Activated T-cell treated with anti-CD3 and anti-CD28 coated beads for 4 hours (primary cell): ENCODE measurements around the gene HSPBAP1.
"Not testable (repeated sequence)": the region's sequence is repeated elsewhere in the genome, so short reads cannot be mapped to it uniquely, and the experiment has no call there.

ENCODE experiments used
- DNase-seq: peaks from one replicate; pipeline ENCODE4 v3.0.0-alpha.2; 2020

HSPBAP1 gene

GRCh38 chr3:122782804-122783203 is 10.8 kb downstream of the HSPBAP1 start:
- DNase-seq: no peak

GRCh38 chr3:122777563-122777962 is 16.1 kb downstream of the HSPBAP1 start:
- DNase-seq: no peak

DNA sequence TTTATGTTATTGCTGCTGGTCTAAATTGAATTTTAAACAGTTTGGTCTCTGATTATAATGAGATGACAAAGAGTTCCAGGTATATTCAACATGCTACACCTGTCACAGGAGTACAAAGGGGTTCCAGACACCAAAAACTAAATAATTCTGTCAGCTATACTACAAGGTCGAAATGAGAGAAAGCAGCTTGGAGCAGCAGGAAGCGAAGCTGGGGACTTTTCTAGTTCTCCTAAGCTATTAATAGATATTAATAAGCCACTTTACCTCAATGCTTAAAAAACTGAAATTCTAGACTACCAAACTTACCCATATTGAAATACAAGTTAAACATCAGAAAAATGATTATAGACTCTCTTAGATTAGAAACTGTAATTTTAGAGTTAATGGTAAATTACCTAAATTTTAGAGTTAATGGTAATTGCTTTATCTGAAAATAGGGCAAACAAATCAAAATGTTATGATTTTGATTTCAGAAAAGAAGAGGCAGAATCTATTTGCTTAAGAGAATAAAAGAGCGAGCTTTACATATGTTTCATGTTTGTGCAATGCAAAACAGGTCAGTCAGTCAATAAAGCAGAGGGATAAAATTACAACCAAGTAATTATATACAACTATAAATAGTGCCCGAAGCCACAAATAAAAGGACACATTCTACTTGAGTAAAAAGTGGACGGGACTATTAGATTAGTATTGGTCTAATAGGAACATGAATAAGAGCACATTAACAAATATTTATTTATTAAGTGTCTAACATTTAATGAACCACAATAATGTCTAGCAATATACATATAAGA is 16.8 kb downstream of the HSPBAP1 start:
- no peak for DNase-seq

- no peak for DNase-seq
Observed at GRCh38 chr3:122774564-122774963, 19.1 kb downstream of the HSPBAP1 start.

DNA sequence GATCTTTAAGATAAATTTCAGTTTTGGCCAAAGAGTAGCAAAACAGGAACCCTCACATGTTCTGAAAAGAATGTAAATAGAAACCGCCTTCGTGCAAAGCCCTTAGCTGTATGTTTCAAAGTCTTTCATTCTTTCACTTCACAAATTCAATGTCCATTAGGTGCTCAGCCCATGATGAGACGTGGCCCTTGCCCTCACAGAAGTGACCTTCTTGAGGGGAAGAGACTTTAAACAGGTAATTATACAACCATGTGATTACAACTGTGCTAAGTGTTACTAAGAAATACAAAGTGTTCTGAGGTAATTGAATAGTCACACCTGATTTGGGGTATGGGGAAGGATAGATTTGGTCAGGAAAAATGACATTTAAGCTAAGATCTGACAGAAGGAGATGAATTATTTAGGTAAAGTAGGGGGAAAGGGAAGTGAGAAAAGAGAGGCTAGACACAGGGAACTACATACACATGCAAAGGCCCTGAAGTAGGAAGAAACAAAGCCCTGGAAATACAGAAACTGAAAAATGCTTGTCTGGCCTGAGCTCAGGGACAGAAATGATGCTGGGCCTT is 19.6 kb downstream of the HSPBAP1 start:
- DNase-seq: no peak

GRCh38 chr3:122772827-122773226 is 20.8 kb downstream of the HSPBAP1 start:
- no peak for DNase-seq

- DNase-seq: no peak
Observed at GRCh38 chr3:122770521-122771202, 23.0 kb downstream of the HSPBAP1 start.

- DNase-seq: no peak
Observed at GRCh38 chr3:122767540-122768372, 25.9 kb downstream of the HSPBAP1 start.

DNA sequence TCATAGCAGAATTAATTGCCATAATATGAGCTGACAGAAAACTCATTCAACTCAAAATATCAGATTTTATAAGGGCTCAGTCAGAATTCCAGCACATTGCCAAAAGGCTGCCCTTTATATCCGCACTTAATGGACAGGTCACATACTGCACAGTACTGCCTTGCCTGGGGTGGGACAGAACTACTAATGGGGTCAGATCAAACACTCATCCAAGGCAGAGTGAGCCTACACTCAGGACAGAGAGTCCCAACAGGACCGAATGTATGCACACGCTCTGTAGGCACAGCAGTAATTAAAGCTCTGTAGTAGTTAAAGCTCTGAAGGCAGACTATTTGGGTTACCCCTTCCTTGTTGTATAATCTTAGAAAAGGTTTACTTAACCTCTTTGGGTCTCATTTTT is 27.2 kb downstream of the HSPBAP1 start:
- no peak for DNase-seq

GRCh38 chr3:122760453-122761271 is 33.0 kb downstream of the HSPBAP1 start:
- DNase-seq: no peak

DNA sequence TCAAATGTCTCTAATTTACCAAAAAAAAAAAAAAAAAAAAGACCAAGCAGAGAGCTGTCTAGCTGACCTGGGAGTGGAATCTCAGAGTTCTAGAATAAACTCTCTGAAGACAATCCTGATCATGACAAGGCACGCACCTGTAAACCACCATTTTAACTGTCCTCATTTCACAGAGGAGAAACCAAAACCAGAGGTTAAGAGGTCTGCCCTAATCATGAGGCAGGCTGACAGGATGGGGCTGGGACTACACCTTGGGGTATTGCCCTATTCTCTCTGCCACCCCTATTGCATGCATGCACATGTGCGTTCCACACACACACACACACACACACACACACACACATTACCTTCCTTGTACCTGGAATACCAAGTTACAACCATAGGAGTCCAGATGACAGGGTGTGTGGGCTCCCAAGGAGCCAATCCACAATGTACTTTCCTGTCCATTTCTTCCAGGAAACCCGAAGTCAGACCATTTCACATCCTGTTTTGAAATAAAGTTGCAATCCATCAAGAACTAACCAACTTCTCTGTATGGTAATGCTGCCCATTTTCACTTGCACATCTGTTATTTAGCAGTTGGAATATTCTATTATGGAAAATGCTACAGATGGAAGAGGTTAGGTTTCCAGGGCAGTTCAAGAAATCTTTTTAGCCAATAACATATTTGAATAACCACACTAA is 34.6 kb downstream of the HSPBAP1 start:
- DNase-seq: no peak

DNA sequence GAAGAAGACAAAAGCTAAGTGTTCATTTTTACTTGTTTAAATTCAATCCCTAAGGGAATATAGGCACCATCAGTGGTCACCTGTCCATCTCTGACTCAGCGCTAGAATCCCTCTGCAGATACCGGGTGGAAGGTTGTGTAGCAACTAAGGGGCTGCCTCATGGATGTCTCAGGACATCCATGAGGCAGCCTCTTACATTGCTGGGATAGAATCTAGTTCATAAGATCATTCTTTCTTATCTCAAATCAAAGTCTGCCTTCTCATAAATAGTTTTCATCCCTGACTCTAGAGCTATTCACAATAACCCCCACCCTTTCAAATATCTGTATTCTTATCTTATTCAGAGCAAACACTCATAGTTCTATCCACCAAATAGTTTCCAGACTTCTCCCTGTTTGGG is 38.1 kb downstream of the HSPBAP1 start:
- no peak for DNase-seq

- DNase-seq: no peak
Observed at GRCh38 chr3:122754929-122755328, 38.7 kb downstream of the HSPBAP1 start.

GRCh38 chr3:122748347-122748746 is 45.3 kb downstream of the HSPBAP1 start:
- DNase-seq: no peak

DNA sequence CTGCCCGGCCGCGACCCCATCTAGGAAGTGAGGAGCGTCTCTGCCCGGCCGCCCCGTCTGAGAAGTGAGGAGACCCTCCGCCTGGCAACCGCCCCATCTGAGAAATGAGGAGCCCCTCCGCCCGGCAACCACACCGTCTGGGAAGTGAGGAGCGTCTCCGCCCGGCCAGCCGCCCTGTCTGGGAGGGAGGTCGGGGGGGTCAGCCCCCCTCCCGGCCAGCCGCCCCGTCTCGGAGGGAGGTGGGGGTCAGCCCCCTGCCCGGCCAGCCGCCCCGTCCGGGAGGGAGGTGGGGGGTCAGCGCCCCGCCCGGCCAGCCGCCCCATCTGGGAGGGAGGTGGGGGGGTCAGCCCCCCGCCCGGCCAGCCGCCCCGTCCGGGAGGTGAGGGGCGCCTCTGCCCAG is 46.3 kb downstream of the HSPBAP1 start:
- DNase-seq: not testable (repeated sequence)

GRCh38 chr3:122745369-122746021 is 48.1 kb downstream of the HSPBAP1 start:
- no peak for DNase-seq

DNA sequence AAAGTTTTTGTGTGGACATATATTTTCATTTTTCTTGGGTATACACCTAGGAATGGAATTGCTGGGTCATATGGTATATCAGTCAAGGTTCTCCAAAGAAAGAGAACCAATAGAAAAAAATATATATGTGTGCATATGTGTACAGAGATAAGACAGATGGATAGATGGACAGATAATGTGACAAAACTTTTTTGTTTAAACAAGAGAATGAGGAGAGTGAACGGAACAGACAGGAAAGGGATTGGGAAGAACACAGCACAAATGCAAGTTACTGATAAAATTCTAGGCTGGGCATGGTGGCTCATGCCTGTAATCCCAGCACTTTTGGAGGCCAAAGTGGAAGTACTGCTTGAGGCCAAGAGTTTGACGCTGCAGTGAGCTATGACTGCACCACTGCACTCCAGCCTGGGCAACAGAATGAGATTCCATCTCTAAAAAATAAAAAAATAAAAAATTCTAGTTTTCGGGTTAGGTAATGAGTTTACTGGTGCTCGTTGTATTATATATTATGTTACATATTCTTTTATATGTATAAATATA is 50.0 kb downstream of the HSPBAP1 start:
- DNase-seq: no peak

- DNase-seq: no peak
Observed at GRCh38 chr3:122742234-122742633, 51.4 kb downstream of the HSPBAP1 start.

- DNase-seq: no peak
Observed at GRCh38 chr3:122739172-122739571, 54.5 kb downstream of the HSPBAP1 start.

DNA sequence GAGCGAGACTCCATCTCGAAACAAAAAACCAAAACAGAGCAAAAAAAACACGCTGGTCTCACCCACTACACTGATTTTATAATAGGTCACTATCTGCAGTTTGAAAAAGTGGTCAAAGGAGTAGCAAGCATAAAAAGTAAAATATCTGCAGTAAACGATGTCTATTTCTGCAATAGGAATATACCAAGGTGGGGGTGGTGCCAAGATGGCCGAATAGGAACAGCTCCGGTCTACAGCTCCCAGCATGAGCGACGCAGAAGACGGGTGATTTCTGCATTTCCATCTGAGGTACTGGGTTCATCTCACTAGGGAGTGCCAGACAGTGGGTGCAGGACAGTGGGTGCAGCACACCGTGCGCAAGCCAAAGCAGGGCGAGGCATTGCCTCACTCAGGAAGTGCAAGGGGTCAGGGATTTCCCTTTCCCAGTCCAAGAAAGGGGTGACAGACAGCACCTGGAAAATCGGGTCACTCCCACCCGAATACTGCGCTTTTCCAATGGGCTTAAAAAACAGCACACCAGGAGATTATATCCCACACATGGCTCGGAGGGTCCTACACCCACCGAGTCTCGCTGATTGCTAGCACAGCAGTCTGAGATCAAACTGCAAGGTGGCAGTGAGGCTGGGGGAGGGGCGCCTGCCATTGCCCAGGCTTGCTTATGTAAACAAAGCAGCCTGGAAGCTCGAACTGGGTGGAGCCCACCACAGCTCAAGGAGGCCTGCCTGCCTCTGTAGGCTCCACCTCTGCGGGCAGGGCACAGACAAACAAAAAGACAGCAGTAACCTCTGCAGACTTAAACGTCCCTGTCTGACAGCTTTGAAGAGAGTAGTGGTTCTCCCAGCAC is 60.7 kb downstream of the HSPBAP1 start:
- not testable (repeated sequence) for DNase-seq
